GM21390 (cell line): ENCODE measurements around the gene ZNF200.
"Not testable (repeated sequence)": the region's sequence is repeated elsewhere in the genome, so short reads cannot be mapped to it uniquely, and the experiment has no call there.

ENCODE experiments used
- ATAC-seq: cut with Tn5 transposase; IDR thresholded peaks from one replicate; pipeline ENCODE4 v1.9.1; 2021; ENCODE audit not compliant: unreplicated experiment

The ZNF200 gene

GRCh38 chr16:3252967-3253366 lies 18.0 kb upstream of the ZNF200 start:
- no peak for ATAC-seq

DNA sequence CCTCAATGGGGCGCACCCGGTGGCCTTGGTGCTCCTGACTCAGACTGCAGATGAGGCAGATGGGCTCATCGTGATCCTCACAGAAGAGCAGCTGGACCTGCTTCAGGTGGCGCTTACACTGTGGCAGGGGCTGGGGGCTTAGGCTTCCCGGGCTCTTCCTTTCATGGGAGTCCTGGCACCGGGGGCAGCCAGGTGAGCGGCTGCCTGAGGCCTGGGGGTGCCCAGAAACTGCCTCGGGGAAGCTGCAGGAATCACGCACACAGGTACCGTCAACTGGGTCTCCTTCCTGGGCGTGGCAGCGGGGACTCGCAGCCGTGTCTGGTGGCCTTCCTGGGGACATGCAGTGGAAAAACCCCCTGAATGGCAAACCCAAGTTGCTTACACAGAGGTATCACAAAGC lies 14.5 kb upstream of the ZNF200 start:
- ATAC-seq = no peak

DNA sequence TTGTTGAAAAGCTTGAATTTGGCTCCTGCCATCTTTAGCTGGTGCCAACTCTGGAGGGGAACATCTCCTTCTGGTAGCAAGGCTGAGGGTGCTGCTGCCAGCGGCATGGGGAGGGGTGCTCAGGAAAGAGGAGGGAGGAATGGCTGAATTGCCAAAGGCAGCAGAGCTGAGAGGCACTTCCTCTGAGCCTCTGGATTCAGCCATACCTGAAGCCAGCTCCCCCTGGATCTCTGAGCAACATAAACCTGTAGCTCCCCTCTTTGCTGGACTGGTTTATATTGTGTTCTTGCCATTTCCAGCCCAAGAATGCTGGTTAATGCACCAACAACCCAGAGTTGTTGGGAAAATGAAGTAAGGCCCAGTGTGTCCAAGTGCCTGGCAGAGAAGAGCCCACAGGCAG lies 14.1 kb upstream of the ZNF200 start:
- no peak for ATAC-seq

- no peak for ATAC-seq
These were observed 13.6 kb upstream of the ZNF200 start for GRCh38 chr16:3248596-3248995.

DNA sequence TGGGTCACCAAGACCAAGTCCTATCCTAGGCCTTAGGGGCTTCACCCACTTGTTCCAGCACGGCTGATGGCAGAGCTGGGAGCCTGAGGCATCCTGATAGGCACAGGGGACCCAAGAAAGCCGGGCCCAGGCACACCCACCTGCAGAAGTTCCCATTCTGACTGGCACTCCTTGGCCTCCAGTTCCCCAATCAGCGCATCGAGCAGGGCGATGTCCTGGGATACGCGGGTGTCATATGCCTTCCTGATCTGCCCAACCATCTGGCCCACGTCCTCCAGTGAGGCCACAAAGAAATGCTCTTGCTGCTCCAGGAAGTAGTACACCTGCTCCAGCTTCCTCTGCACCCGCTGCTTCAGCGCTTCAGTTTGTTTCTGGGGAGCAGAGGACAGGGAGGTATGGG lies 11.9 kb upstream of the ZNF200 start:
- no peak for ATAC-seq

GRCh38 chr16:3246002-3246401 lies 11.0 kb upstream of the ZNF200 start:
- no peak for ATAC-seq

GRCh38 chr16:3243882-3244281 lies 8.9 kb upstream of the ZNF200 start:
- no peak for ATAC-seq

GRCh38 chr16:3242709-3243108 lies 7.8 kb upstream of the ZNF200 start:
- ATAC-seq = no peak

- no peak for ATAC-seq
These were observed 6.8 kb upstream of the ZNF200 start for GRCh38 chr16:3241761-3242160.

- no peak for ATAC-seq
These were observed 1.1 kb upstream of the ZNF200 start for GRCh38 chr16:3235856-3236669.

DNA sequence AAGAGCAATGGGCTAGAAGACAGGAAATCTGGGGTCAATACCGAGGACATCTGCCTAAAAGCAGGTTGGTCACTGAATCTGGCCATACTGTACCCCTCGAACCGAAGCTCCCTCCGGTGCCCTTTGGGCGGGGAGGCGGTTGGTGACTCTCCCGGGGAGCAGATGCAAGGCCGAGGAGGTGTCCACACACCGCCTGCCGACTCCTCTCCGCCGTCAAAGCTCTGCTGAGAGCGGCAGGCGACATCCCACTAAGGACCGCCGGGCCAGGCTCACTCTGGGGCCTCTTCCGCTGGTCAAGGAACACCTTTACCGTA lies 458 bp downstream of the ZNF200 start:
- ATAC-seq = no peak

DNA sequence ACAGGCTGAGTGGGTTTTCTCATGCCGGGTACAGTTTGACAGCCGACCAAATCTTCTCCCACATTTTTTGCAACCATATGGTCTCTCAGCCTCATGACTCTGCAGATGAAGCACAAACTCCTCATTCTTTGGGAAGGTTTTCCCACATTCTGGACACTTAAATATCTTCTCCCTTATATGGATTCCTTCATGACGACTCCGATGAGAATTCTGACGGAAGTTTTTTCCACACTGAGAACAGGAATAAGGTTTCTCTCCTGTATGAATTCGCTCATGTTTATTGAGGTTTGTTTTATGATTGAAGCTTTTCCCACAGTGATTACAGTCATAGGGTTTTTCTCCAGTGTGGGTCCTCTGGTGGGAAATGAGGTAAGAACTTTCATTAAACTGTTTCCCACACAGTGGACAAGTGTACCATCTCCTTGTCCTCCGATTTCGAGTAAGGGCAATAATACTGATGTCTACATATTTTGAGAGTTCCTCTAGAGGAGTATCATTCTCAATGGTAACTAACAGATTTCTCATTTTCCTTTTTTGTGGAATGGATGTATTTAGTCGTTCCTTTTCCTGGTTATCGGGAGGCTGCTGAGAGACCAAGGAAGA lies 10.9 kb downstream of the ZNF200 start:
- ATAC-seq = no peak

GRCh38 chr16:3220839-3221238 lies 14.1 kb downstream of the ZNF200 start:
- ATAC-seq = no peak

DNA sequence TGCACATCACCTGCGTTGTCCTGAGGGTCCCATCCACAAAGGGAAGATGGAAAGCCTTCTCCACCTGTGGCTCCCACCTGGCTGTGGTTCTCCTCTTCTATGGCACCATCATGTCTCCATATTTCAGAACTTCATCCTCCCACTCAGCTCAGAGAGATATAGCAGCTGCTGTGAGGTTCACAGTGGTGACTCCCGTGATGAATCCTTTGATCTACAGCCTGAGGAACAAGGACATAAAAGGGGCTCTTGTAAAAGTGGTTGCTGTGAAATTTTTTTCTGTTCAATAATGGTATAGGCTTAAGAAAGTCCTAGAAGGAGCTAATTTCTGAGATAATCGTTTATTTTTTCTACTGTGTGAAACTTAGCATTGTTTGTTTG lies 18.7 kb downstream of the ZNF200 start:
- no peak for ATAC-seq

GRCh38 chr16:3215601-3216262 lies 19.2 kb downstream of the ZNF200 start:
- no peak for ATAC-seq

- no peak for ATAC-seq
These were observed 19.9 kb downstream of the ZNF200 start for GRCh38 chr16:3214904-3215600.

- no peak for ATAC-seq
These were observed 22.4 kb downstream of the ZNF200 start for GRCh38 chr16:3212567-3212966.

DNA sequence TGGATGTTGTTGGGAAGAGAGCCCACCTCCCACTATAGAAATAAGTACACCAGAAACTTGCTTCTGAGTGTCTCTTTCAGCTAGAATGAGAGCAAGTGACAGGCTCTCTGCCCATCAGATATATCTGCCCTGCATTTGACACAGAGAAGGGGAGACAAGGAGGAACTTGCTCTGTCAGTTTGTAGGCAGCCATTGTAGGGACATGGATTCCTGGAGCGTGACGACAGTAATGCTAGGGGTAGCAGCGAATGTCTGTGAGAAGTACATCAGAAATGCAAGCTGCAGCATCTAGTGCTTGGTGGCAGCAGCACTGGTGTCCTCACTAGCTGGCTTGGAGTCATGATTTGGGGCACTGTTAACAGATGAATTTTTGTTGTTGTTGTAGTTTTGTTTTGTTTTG lies 23.0 kb downstream of the ZNF200 start:
- ATAC-seq = no peak

- no peak for ATAC-seq
These were observed 27.6 kb downstream of the ZNF200 start for GRCh38 chr16:3207086-3207953.

GRCh38 chr16:3205939-3206338 lies 29.0 kb downstream of the ZNF200 start:
- ATAC-seq = not testable (repeated sequence)
